Upper lobe of left lung (tissue), 4 donors: ENCODE data around the gene DDX10.

Experiments used
- CTCF ChIP-seq, 6 experiments: fragments of 450-650 bp in 4 of 6; fragments of 200-600 bp in 2 of 6; sonication (generic) in 2 of 6; IDR thresholded peaks; one replicate each; pipeline ENCODE4 v1.5.1; 2016 to 2019; ENCODE audit warnings: antibody characterized with exemption in 6 of 6
- EP300 ChIP-seq, 4 donors: sonication (generic); formaldehyde crosslinking; IDR thresholded peaks; one replicate each; pipeline ENCODE4 v1.5.1; 2017; ENCODE audit warnings: antibody characterized with exemption in 4 of 4, control low read depth in 2 of 4
- POLR2A ChIP-seq, 4 donors: fragments of 450-650 bp; IDR thresholded peaks; one replicate each; pipeline ENCODE4 v1.5.1; 2016 to 2017; ENCODE audit warnings: antibody characterized with exemption in 4 of 4, mild to moderate bottlenecking in 2 of 4
- POLR2AphosphoS5 ChIP-seq, 2 donors: sonication (generic); formaldehyde crosslinking; IDR thresholded peaks; one replicate each; pipeline ENCODE4 v1.5.1; 2017; ENCODE audit warnings: antibody characterized with exemption in 2 of 2

GRCh38 chr11:108937746-108938145 lies 272.9 kb downstream of the DDX10 start:
- TF ChIP-seq CTCF (IDR thresholded peaks at IDR 0.05) (no peak), EP300 (IDR thresholded peaks at IDR 0.05) (no peak), POLR2A (IDR thresholded peaks at IDR 0.05) (no peak), POLR2AphosphoS5 (IDR thresholded peaks at IDR 0.05) (no peak)
